Skeletal muscle tissue (tissue), 4 donors: ENCODE measurements around the gene TMEM187. TPM values are rescaled to one million over a fixed set of nuclear protein-coding genes. Genes with fewer than 3 reads are reported as not detected.

Experiments used
- H3K27ac ChIP-seq: one replicate; pipeline ENCODE4 v1.7.0; 2013; ENCODE audit warnings: mild to moderate bottlenecking, low read depth, low read length, inconsistent platforms
- H3K27me3 ChIP-seq, 3 donors: one replicate each; pipeline ENCODE4 v1.7.0; 2013; ENCODE audit warnings: low read length in 3 of 3; ENCODE audit not compliant: control insufficient read depth in 3 of 3, insufficient read depth in 3 of 3
- H3K36me3 ChIP-seq, 3 donors: one replicate each; pipeline ENCODE4 v1.7.0; 2013; ENCODE audit warnings: low read length in 3 of 3; ENCODE audit not compliant: control insufficient read depth in 3 of 3, insufficient read depth in 3 of 3
- H3K4me1 ChIP-seq, 3 donors: one replicate each; pipeline ENCODE4 v1.7.0; 2013; ENCODE audit warnings: low read length in 3 of 3, mild to moderate bottlenecking in 3 of 3; ENCODE audit not compliant: control insufficient read depth in 3 of 3, insufficient read depth in 3 of 3
- H3K4me3 ChIP-seq, 3 donors: one replicate each; pipeline ENCODE4 v1.7.0; 2013; ENCODE audit warnings: low read length in 3 of 3
- H3K9ac ChIP-seq, 3 donors: one replicate each; pipeline ENCODE4 v1.7.0; 2013; ENCODE audit warnings: low read length in 3 of 3, mild to moderate bottlenecking in 3 of 3, moderate library complexity in 2 of 3, low read depth in 1 of 3
- H3K9me3 ChIP-seq, 3 donors: one replicate each; pipeline ENCODE4 v1.7.0; 2013; ENCODE audit warnings: low read length in 3 of 3; ENCODE audit not compliant: control insufficient read depth in 3 of 3
- total RNA-seq: library from RNA; depleted of rRNA; stranded (reverse); fragments of >200 nt; gene quantifications from one replicate; pipeline ENCODE4 v1.2.3, GENCODE V29; 2014
- donor health status: Osteomylitis.

Gene TMEM187
- total RNA-seq, 1 donor from 2014 or later: 2.1 TPM

DNA sequence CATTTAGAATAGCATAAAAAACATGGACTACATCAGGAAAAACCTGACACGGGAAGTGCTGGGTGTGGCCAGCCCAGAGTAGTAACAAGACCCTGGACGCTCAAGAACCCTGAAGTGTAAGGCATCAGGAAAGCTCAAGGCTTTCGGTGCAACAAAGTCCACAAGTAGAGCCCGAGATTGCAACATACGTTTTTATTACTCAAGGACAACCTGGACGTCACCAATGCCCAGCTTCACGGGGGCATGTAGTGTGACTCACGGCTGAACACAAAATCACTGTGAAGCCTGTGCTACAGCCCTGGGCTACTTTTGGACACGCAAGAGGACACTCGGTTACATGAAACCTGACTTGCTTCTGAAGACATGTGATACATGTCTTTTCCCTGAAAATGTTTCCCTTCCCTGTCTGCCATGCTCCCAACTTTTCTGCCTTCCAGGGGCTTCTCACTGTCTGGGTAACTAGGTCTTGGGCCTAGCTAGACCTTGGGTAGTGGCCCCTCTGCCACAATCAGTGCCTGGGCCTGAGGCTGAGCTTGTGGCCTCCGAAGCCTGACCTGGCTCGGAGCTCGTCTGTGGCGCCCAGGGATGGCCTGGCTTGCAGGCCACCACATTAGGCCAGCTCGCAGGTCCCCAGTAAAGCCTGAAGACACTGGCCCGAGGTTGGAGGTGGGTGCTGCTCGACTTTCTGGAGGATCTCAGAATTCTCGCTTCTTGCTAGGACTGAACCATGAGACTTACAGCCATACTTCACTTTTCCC lies 38.0 kb downstream of the TMEM187 start:
- H3K36me3 ChIP-seq: peaks cover 0 to 2% (median 0%) of the 10 kb centered on the region in 3 donors
- H3K9me3 ChIP-seq: no peaks in the 10 kb centered on the region
- H3K9ac ChIP-seq: no peak overlapping the region
- H3K27me3 ChIP-seq: no peaks in the 10 kb centered on the region
- H3K4me3 ChIP-seq: no peak overlapping the region
- H3K27ac ChIP-seq: no peak overlapping the region
- peaks cover 3 to 5% (median 4%) of the 10 kb centered on the region in 3 donors for H3K4me1 ChIP-seq

GRCh38 chrX:154011376-154012335 lies 39.1 kb downstream of the TMEM187 start:
- H3K27me3 ChIP-seq: no peaks in the 10 kb centered on the region
- H3K27ac ChIP-seq: no peak overlapping the region
- H3K4me3 ChIP-seq: no peak overlapping the region
- no peak overlapping the region for H3K9ac ChIP-seq
- H3K36me3 ChIP-seq: peaks cover 3 to 6% (median 6%) of the 10 kb centered on the region in 3 donors
- peaks cover 3 to 5% (median 4%) of the 10 kb centered on the region in 3 donors for H3K4me1 ChIP-seq
- no peaks in the 10 kb centered on the region for H3K9me3 ChIP-seq

DNA sequence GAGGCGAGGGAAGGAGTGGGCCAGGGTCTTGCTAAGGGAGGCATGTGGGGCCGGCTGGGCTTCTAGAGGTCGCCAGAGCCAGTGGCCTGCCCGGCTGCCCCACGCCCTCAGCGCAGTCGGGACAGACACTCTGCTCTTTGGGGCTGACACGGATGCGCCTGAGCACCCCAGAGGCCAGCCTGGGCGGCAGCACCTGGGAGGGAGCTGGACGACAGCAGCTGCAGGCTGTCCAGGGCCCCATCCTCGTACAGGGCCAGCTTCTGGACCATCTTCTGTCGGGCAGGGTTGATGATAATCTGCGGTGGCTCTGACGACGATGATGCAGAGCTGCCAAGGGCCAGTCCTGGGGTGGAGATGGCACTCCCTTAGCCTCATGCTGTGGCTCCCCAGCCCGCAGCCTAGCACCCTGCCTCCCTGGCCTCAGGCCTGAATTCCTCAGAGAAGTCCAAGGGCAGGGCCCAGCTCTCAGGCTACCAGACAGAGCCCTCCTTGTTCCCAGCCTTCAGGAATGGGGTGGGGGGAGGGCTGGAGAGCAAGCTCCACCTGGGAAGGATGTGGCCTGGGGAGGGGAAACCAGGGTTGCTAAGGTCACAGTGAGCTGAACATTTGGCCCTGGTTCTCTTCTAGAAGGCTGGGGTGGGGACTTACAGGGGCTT lies 39.9 kb downstream of the TMEM187 start:
- H3K4me3 ChIP-seq: no peak overlapping the region
- no peak overlapping the region for H3K27ac ChIP-seq
- no peaks in the 10 kb centered on the region for H3K27me3 ChIP-seq
- H3K36me3 ChIP-seq: peaks cover 3 to 6% (median 6%) of the 10 kb centered on the region in 3 donors
- H3K4me1 ChIP-seq: peaks cover 3 to 5% (median 4%) of the 10 kb centered on the region in 3 donors
- H3K9ac ChIP-seq: no peak overlapping the region
- no peaks in the 10 kb centered on the region for H3K9me3 ChIP-seq

DNA sequence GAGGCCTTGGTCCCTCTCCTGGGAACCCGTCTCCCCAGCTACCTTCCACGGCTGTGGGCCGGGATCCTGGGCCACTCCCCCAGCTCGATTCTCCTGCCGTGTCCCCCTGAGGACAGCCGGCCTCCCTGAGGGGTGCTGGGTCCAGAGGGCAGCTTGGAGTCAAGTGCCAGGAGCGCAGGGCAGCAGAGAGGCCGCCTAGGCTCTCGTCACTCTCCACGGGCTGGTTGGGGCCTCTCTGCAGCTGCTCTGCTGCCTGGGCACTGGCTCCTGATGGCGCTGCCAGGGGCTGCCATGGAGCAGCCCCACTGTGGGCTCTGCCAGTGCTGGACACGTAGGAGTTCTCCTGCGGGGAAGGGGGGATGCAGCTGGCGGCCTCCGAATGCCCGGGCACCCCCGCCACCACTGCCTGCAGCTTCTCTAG lies 40.5 kb downstream of the TMEM187 start:
- Histone ChIP-seq H3K9me3 (no peaks in the 10 kb centered on the region), H3K27me3 (no peaks in the 10 kb centered on the region), H3K27ac (no peak overlapping the region), H3K4me1 (peaks cover 3 to 7% (median 5%) of the 10 kb centered on the region in 3 donors), H3K4me3 (no peak overlapping the region), H3K9ac (no peak overlapping the region), H3K36me3 (peaks cover 3 to 6% (median 6%) of the 10 kb centered on the region in 3 donors)

- Histone ChIP-seq H3K9ac (no peak overlapping the region), H3K27me3 (no peaks in the 10 kb centered on the region), H3K27ac (no peak overlapping the region), H3K9me3 (no peaks in the 10 kb centered on the region), H3K4me3 (no peak overlapping the region), H3K4me1 (peaks cover 9 to 14% (median 10%) of the 10 kb centered on the region in 3 donors), H3K36me3 (peaks cover 3 to 6% (median 6%) of the 10 kb centered on the region in 3 donors)
These were observed 41.2 kb downstream of the TMEM187 start for GRCh38 chrX:154013614-154014360.

DNA sequence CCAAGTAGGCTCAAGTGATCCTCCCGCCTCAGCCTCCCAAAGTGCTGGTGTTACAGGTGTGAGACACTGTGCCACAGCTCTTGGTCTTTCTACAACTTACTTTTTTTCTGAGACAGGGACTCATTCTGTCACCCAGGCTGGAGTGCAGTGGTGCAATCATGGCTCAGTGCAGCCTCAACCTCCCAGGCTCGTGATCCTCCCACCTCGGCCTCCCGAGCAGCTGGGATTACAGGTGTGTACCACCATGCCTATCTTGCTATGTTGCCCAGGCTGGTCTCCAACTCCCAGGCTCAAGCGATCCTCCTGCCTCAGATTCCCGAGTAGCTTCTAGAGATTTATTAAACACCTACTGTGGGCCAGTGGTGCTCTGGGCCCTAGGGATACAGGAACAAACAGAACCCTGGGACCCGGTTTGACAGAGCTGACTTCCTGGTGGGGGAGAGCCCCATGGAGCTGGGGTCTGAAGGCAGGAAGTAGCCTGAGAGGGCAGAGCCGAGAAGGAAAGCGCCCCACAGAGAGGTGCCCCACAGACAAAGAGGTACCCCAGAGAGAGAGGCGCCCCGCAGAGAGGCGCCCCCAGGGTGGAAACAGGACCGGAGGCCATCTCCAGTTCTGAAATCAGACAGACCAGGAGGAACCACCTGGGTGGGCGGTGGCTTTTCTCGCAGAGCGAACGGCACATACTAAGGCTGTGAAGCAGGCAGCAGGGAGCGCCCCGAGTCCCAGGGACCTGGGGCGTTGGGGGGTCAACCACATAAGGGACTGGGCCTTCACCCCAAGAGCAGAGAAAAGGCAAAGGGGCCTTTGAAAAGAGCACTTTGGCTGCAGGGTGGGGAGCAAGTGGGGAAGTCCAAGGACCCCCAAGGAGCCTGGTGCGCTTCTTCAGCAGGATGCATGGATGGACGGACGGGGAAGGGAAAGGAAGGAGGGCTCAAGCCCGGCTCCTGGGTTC lies 42.2 kb downstream of the TMEM187 start:
- H3K9ac ChIP-seq: no peak overlapping the region
- peaks cover 3 to 6% (median 6%) of the 10 kb centered on the region in 3 donors for H3K36me3 ChIP-seq
- H3K4me1 ChIP-seq: peaks cover 12 to 17% (median 12%) of the 10 kb centered on the region in 3 donors
- no peak overlapping the region for H3K4me3 ChIP-seq
- no peaks in the 10 kb centered on the region for H3K9me3 ChIP-seq
- no peak overlapping the region for H3K27ac ChIP-seq
- H3K27me3 ChIP-seq: no peaks in the 10 kb centered on the region

DNA sequence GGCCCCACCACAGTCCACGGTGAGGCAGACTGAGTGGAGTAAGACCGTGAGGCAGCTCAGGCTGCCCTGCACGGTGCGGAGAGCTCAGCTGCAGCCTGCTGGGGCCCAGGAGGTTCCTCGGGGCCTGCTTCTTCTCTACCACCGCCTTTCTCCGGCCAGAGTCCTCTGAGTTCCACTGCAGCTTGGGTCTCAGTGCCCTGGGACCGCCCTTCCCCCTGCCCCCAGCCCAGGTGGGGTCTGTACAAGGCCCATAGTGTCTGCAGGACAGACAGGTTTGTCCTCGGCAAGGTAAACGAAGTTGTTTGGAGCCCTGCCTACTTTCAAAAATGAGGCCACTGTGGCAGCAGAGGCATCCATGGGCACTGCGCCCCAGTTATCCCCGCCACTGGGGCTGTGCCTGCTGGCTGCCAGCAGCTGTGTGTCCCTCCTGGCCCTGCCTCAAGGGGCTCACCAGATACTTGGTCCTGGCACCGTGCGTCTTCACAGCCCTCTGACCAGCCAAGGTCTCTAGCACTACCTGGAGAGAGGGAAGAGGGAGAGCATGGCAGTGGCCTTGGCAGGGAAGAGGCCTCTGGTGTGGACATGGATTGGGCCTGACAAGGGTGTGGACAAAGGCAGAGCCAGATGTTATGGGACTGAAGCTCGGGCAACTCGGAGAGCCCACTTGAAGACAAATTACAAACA lies 43.2 kb downstream of the TMEM187 start:
- Histone ChIP-seq H3K36me3 (peaks cover 3 to 6% (median 5%) of the 10 kb centered on the region in 3 donors), H3K4me1 (peaks cover 13 to 23% (median 15%) of the 10 kb centered on the region in 3 donors), H3K27me3 (no peaks in the 10 kb centered on the region), H3K9ac (no peak overlapping the region), H3K27ac (no peak overlapping the region), H3K4me3 (no peak overlapping the region), H3K9me3 (no peaks in the 10 kb centered on the region)

GRCh38 chrX:154016366-154017076 lies 44.0 kb downstream of the TMEM187 start:
- Histone ChIP-seq H3K9me3 (no peaks in the 10 kb centered on the region), H3K27ac (no peak overlapping the region), H3K4me3 (no peak overlapping the region), H3K36me3 (peaks cover 3 to 6% (median 4%) of the 10 kb centered on the region in 3 donors), H3K9ac (no peak overlapping the region), H3K4me1 (peaks cover 17 to 30% (median 18%) of the 10 kb centered on the region in 3 donors), H3K27me3 (no peaks in the 10 kb centered on the region)
